VCaP (cell line): Measurements from ENCODE around the gene PDF.

Experiments
- H3K27ac ChIP-seq: fragments of 450-650 bp; 2 replicates; pipeline ENCODE4 v1.5.1; 2017
- CTCF ChIP-seq: fragments of 450-650 bp; conservative IDR thresholded peaks from 2 replicates; pipeline ENCODE4 v1.5.1; 2017; ENCODE audit warnings: mild to moderate bottlenecking, moderate library complexity

PDF gene

GRCh38 chr16:69313469-69313868 is 16.9 kb downstream of the PDF start:
- TF ChIP-seq CTCF: no peak
- no peak overlapping the region for H3K27ac ChIP-seq

- H3K27ac ChIP-seq: peak overlapping the region; percentile 81
- no peak for TF ChIP-seq CTCF
Measured at GRCh38 chr16:69311533-69312387, 18.6 kb downstream of the PDF start.

DNA sequence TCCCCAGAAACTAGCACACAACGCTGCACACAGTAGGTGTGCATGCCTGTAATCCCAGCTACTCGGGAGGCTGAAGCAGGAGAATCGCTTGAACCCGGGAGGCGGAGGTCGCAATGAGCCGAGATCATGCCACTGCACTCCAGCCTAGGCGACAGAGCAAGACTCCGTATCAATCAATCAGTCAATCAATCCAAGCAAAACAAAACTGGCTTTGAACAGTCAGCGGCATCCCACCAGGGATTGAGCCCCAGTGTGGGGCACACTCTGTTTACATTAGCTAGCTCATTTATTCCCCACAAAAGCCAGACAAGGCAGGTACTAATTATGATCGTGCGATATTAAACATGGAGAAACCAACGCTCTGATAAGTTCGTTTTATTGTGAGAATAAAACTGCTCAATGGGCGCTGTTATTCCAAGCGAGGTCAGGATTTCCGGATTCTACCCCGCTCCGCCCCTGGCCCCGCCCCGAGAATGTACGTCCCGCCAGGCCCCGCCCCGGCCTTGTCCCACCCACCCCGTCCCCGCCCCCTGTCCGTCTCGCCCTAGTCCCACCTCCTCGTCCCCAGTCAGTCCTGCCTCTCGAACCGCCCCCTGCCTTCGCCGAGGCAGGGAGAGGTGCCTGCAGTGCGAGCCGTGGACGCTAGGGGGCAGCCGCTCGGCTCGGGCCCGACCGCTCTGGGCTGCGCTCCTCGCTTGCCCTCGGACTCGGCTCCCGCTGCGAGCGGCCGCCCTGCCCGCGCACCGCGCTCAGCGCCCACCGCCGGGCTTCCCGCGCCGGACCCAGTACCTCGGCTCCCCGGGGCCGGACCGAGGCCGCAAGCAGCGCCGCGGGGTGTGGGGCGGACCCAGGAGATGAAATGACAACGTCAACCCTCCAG is 19.5 kb downstream of the PDF start, which contains the start of gene VPS4A:
VPS4A (plus strand) TSS at position 698 of the 880 bp plus-strand sequence; CDS start at position 860, 162 bp downstream.
- TF ChIP-seq CTCF: peak; percentile 86
- H3K27ac ChIP-seq: peak within 1 kb of the TSS; percentile 81

GRCh38 chr16:69309316-69309715 is 21.1 kb downstream of the PDF start:
- H3K27ac ChIP-seq: no peak overlapping the region
- no peak for TF ChIP-seq CTCF

DNA sequence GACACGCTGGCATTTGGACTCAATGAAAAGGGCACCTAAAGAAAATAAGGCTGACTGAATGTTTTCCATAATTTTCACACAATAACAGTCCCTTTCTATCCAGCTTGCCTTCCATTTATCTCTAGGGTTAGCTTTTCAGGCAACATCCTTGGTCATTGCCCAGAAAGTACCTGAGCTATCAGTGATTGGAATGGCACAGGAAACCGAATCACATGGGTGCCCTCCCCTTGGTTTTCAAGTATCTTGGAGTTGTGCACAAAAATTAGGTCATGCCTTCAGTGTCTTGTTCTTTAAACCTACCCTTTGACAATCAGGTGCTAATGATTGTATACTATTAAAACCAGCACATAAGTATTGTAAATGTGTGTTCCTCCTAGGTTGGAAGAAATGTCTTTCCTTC is 22.5 kb downstream of the PDF start:
- H3K27ac ChIP-seq: no peak overlapping the region
- no peak for TF ChIP-seq CTCF

DNA sequence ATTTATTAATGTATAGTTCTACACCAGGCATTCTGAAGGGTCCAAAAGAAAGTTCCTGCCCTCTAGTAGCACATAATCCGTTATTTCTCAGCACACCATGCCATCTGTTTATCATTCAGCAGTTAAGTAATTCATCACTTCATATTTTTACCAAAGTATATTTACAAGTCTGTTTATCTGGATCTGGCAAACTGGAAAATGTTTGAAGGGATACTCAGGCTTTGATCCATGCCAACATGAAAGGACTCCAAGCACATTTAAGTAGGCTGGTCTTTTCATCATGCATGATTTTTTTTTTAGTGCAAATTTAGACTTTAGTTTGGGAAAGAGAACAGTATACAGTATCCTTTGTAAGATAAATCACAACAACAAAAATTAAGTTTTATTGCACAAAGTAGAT is 23.3 kb downstream of the PDF start:
- no peak for TF ChIP-seq CTCF
- H3K27ac ChIP-seq: no peak overlapping the region

DNA sequence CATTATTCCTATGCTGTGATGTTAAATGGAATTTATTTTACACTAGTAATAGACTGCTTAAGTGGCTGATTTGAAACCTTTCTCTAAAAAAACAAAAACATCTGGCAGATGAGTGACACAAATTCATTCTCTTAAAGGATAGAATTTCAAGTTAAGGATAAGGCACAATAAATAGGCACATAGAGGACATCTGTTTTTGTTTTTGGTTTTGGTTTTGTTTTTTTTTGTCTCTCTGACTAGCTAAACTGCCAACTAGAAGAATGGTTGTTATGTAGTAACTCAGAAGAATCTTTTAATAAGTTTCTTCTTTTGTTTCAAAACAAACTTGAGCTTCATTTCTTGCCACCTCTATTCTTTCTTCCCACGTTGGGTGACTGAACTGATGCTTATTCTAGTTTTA is 24.4 kb downstream of the PDF start:
- no peak overlapping the region for H3K27ac ChIP-seq
- no peak for TF ChIP-seq CTCF
